ENCODE data around the gene PTPRN2. TPM values are rescaled to one million over a fixed set of nuclear protein-coding genes. Genes with fewer than 3 reads are reported as not detected.

The PTPRN2 gene
- total and polyA plus RNA-seq, 2 of the 8 experiments (the other 6 are each of a cell fraction or from before 2014, with no cell fraction given): 2.6 to 4.5 TPM

DNA sequence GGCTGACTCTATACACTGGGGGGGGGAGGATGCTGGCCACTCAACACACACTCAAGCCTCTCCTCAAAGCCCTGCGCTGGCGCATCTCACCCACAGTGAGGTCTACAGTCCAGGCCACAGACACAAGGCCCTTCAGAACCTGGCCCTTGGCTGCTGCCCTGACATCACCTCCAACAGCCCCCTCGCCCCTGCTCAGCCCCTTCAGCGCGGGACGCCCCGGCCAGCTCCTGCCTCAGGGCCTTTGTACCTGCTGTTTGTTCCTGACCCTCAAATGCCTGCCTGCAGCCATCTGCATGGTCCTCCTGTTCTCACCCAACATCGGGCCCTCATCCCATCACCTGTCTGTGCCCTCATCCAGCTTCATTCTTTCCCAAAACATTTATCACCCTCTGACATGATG, 678.3 kb downstream of the PTPRN2 start:
- Histone ChIP-seq H3K79me1 (ENCODE audit: low read depth, low read length) (no peaks in the 10 kb centered on the region), H3K23me2 (ENCODE audit: low read depth, low read length) (no peaks in the 10 kb centered on the region), H3K4me1 (replicated peaks in 1 of 4; ENCODE audit: control insufficient read depth in 3 of 4, insufficient read depth in 4 of 4, low read length in 3 of 4) (peaks cover 7 to 16% (median 10%) of the 10 kb centered on the region in 4 experiments; a peak in 6 of 7 replicates), H2BK12ac (ENCODE audit: low read depth, low read length) (no peak overlapping the region), H3K27ac (ENCODE audit: low read depth, low read length) (no peak overlapping the region), H2BK15ac (ENCODE audit: low read length) (no peak overlapping the region), H2BK120ac (replicated peaks; ENCODE audit: low read depth, low read length) (no peak overlapping the region), H3K18ac (ENCODE audit: extremely low read depth, low read length) (no peak overlapping the region), H2AK5ac (ENCODE audit: low read depth, low read length) (no peak overlapping the region), H3K4me2 (ENCODE audit: insufficient read depth in 1 of 2, low read depth in 2 of 2, low read length in 2 of 2) (no peak overlapping the region), H4K91ac (replicated peaks; ENCODE audit: insufficient read length, low read length) (no peak overlapping the region), H4K8ac (ENCODE audit: extremely low read depth, insufficient read depth, low read length) (no peak overlapping the region), H3K9me3 (ENCODE audit: insufficient read depth in 2 of 2, low read depth in 1 of 2, low read length in 1 of 2) (peaks cover 2 to 3% of the 10 kb centered on the region in 2 experiments; a peak in 1 of 4 replicates), H3K79me2 (ENCODE audit: control insufficient read depth in 1 of 2, insufficient read depth in 2 of 2, low read length in 2 of 2) (no peaks in the 10 kb centered on the region), H3K14ac (ENCODE audit: insufficient read length) (no peak overlapping the region), H3K27me3 (replicated peaks in 1 of 4; ENCODE audit: control insufficient read depth in 3 of 4, extremely low read depth in 1 of 4, insufficient read depth in 3 of 4, low read length in 3 of 4) (no peaks in the 10 kb centered on the region), H3K56ac (replicated peaks; ENCODE audit: insufficient read length, low read depth, low read length) (no peak overlapping the region), H3K23ac (ENCODE audit: insufficient read length) (no peak overlapping the region), H4K20me1 (replicated peaks in 1 of 2; ENCODE audit: control insufficient read depth in 1 of 2, insufficient read depth in 2 of 2, low read length in 2 of 2) (no peaks in the 10 kb centered on the region), H2AFZ (ENCODE audit: low read length) (no peak overlapping the region), H3K36me3 (ENCODE audit: control insufficient read depth in 2 of 4, insufficient read depth in 4 of 4, low read length in 3 of 4) (no peaks in the 10 kb centered on the region), H3K9ac (replicated peaks in 1 of 4; ENCODE audit: extremely low read depth in 1 of 4, low read depth in 3 of 4, low read length in 3 of 4) (no peak overlapping the region), H2BK20ac (ENCODE audit: low read length) (no peak overlapping the region), H3K4ac (replicated peaks; ENCODE audit: insufficient read length, low read depth, low read length) (no peak overlapping the region), H3K4me3 (ENCODE audit: extremely low read depth in 1 of 4, insufficient read depth in 2 of 4, low read depth in 3 of 4, low read length in 4 of 4) (no peak overlapping the region), H2BK5ac (ENCODE audit: low read depth, low read length) (no peak overlapping the region), H4K5ac (ENCODE audit: insufficient read length, low read depth, low read length) (no peak overlapping the region)
- POLR2A ChIA-PET (ENCODE audit: partially characterized antibody): no interaction called here
- DNase-seq (ENCODE audit: low read depth in 1 of 2, low spot score in 2 of 2): no peak
- CTCF ChIA-PET (ENCODE audit: partially characterized antibody): interaction anchor here (0.6 to 1.4 kb wide), 4 partner anchors 12 to 109 kb away, joined by 3 to 4 read pairs (median 3); no protein-coding TSS in a partner anchor
- 93% methylated on average over 8 of the region's 8 CpGs; no CpG with 5 or more reads in 1 of the 2 experiments for WGBS, 2 experiments (ENCODE audit: extremely low coverage in 1 of 2, insufficient coverage in 1 of 2, insufficient read length in 1 of 2, insufficient replicate concordance in 2 of 2, low coverage in 1 of 2, low lambda C conversion rate in 2 of 2, missing lambda C conversion rate in 1 of 2)
- no peak for FAIRE-seq
- TF ChIP-seq CBX8 (IDR thresholded peaks at IDR 0.05; ENCODE audit: borderline replicate concordance, low read depth, low read length) (no peak), TBP (IDR thresholded peaks at IDR 0.05; ENCODE audit: low read depth, low read length) (no peak), ASH2L (IDR thresholded peaks at IDR 0.05; ENCODE audit: low read length) (no peak), RBBP5 (IDR thresholded peaks at IDR 0.05; ENCODE audit: borderline replicate concordance, low read depth, low read length) (no peak), SIX5 (IDR thresholded peaks at IDR 0.05; ENCODE audit: low read depth, low read length) (no peak), SP4 (IDR thresholded peaks at IDR 0.05; ENCODE audit: low read length) (no peak), KDM5A (IDR thresholded peaks at IDR 0.05; ENCODE audit: low read length) (no peak), POU5F1 (IDR thresholded peaks at IDR 0.05; ENCODE audit: low read depth, low read length) (no peak), POLR2A (IDR thresholded peaks at IDR 0.05; ENCODE audit: control extremely low read depth in 1 of 2, low read depth in 2 of 2, low read length in 2 of 2) (no peak), TEAD4 (IDR thresholded peaks at IDR 0.05; ENCODE audit: low read depth, low read length) (no peak)

All from H1 (cell line).